B cell (primary cell): ENCODE data around the gene SELENOV.

Experiments used
- EZH2 ChIP-seq: IDR thresholded peaks from 2 replicates; pipeline ENCODE4 v1.6.1; 2012; ENCODE audit warnings: borderline replicate concordance, low read depth, mild to moderate bottlenecking, moderate library complexity, low read length; ENCODE audit not compliant: insufficient read depth, poor library complexity, severe bottlenecking
- TF ChIP-seq, protein P1 (sequence below): fragments of 200-600 bp; IDR thresholded peaks from one replicate; pipeline ENCODE4 v1.8.0; 2022; ENCODE audit warnings: antibody characterized with exemption, mild to moderate bottlenecking

DNA sequence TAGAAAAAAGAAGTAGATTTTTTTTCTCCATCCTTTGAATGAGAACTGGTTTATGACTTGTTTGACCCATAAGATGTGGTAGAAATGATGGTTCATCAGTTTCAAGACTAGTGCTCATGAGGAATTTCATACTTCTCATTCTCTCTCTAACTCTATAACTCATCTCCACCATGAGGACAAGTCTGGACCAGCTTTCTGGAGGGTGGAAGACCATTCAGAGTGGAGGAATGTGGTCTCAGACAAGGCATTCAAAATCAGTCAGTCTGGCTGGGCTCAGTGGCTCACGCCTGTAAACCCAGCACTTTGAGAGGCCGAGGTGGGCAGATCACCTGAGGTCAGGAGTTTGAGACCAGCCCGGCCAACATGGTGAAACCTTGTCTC lies 28.5 kb downstream of the SELENOV start:
- TF ChIP-seq, protein P1, sequence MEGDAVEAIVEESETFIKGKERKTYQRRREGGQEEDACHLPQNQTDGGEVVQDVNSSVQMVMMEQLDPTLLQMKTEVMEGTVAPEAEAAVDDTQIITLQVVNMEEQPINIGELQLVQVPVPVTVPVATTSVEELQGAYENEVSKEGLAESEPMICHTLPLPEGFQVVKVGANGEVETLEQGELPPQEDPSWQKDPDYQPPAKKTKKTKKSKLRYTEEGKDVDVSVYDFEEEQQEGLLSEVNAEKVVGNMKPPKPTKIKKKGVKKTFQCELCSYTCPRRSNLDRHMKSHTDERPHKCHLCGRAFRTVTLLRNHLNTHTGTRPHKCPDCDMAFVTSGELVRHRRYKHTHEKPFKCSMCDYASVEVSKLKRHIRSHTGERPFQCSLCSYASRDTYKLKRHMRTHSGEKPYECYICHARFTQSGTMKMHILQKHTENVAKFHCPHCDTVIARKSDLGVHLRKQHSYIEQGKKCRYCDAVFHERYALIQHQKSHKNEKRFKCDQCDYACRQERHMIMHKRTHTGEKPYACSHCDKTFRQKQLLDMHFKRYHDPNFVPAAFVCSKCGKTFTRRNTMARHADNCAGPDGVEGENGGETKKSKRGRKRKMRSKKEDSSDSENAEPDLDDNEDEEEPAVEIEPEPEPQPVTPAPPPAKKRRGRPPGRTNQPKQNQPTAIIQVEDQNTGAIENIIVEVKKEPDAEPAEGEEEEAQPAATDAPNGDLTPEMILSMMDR, result no peak
- no peak for TF ChIP-seq EZH2
